ENCODE results near the gene VIPR1. TPM values are rescaled to one million over a fixed set of nuclear protein-coding genes. Genes with fewer than 3 reads are reported as not detected.

The VIPR1 gene
- total and polyA plus RNA-seq, 2 donors from 2014 or later: 4.9 to 5.3 TPM

GRCh38 chr3:42478830-42479229 lies 23.6 kb upstream of the VIPR1 start:
- TF ChIP-seq CTCF (IDR thresholded peaks at IDR 0.05; ENCODE audit: borderline replicate concordance, extremely low read depth, insufficient read depth): no peak
- Histone ChIP-seq H3K27ac (ENCODE audit: low read depth in 2 of 2, low read length in 2 of 2) (no peak overlapping the region), H3K27me3 (ENCODE audit: control insufficient read depth, insufficient read depth, low read length) (no peaks in the 10 kb centered on the region), H3K9me3 (ENCODE audit: control insufficient read depth in 2 of 3, insufficient read depth in 1 of 3, low read length in 3 of 3) (peaks cover 0 to 6% (median 4%) of the 10 kb centered on the region in 3 donors), H3K36me3 (ENCODE audit: control insufficient read depth in 2 of 3, insufficient read depth in 3 of 3, low read length in 3 of 3) (no peaks in the 10 kb centered on the region), H3K4me1 (ENCODE audit: control insufficient read depth in 2 of 3, insufficient read depth in 2 of 3, low read depth in 1 of 3, low read length in 3 of 3) (peaks cover 0 to 2% (median 0%) of the 10 kb centered on the region in 3 donors), H3K9ac (ENCODE audit: low read length in 3 of 3) (no peak overlapping the region), H3K4me3 (ENCODE audit: low read length in 3 of 3) (no peak overlapping the region)
- FAIRE-seq (no peak), DNase-seq (no peak)
- intact Hi-C loops (cut with DNase I): no loop called here

GRCh38 chr3:42486814-42487565 lies 15.5 kb upstream of the VIPR1 start:
- Histone ChIP-seq H3K27ac (ENCODE audit: low read depth in 2 of 2, low read length in 2 of 2) (no peak overlapping the region), H3K4me1 (ENCODE audit: control insufficient read depth in 2 of 3, insufficient read depth in 2 of 3, low read depth in 1 of 3, low read length in 3 of 3) (peaks cover 0 to 4% (median 4%) of the 10 kb centered on the region in 3 donors), H3K27me3 (ENCODE audit: control insufficient read depth, insufficient read depth, low read length) (no peaks in the 10 kb centered on the region), H3K36me3 (ENCODE audit: control insufficient read depth in 2 of 3, insufficient read depth in 3 of 3, low read length in 3 of 3) (no peaks in the 10 kb centered on the region), H3K9me3 (ENCODE audit: control insufficient read depth in 2 of 3, insufficient read depth in 1 of 3, low read length in 3 of 3) (no peaks in the 10 kb centered on the region), H3K4me3 (ENCODE audit: low read length in 3 of 3) (no peak overlapping the region), H3K9ac (ENCODE audit: low read length in 3 of 3) (no peak overlapping the region)
- DNase-seq (no peak), FAIRE-seq (no peak)
- no peak for TF ChIP-seq CTCF (IDR thresholded peaks at IDR 0.05; ENCODE audit: borderline replicate concordance, extremely low read depth, insufficient read depth)
- intact Hi-C loops (cut with DNase I): no loop called here

GRCh38 chr3:42488687-42489086 lies 13.8 kb upstream of the VIPR1 start:
- intact Hi-C loops (cut with DNase I): no loop called here
- peaks cover 0 to 4% (median 4%) of the 10 kb centered on the region in 3 donors for H3K4me1 ChIP-seq (ENCODE audit: control insufficient read depth in 2 of 3, insufficient read depth in 2 of 3, low read depth in 1 of 3, low read length in 3 of 3)
- FAIRE-seq (no peak), DNase-seq (peak in 1 of 5 donors; percentile 4)
- no peak overlapping the region for H3K9ac ChIP-seq (ENCODE audit: low read length in 3 of 3)
- H3K9me3 ChIP-seq (ENCODE audit: control insufficient read depth in 2 of 3, insufficient read depth in 1 of 3, low read length in 3 of 3): no peaks in the 10 kb centered on the region
- no peak overlapping the region for H3K4me3 ChIP-seq (ENCODE audit: low read length in 3 of 3)
- no peak overlapping the region for H3K27ac ChIP-seq (ENCODE audit: low read depth in 2 of 2, low read length in 2 of 2)
- no peaks in the 10 kb centered on the region for H3K27me3 ChIP-seq (ENCODE audit: control insufficient read depth, insufficient read depth, low read length)
- no peaks in the 10 kb centered on the region for H3K36me3 ChIP-seq (ENCODE audit: control insufficient read depth in 2 of 3, insufficient read depth in 3 of 3, low read length in 3 of 3)
- TF ChIP-seq CTCF (IDR thresholded peaks at IDR 0.05; ENCODE audit: borderline replicate concordance, extremely low read depth, insufficient read depth): no peak

Data from kidney (tissue), 14 donors.